ENCODE results near the gene CNTN5. TPM values are rescaled to one million over a fixed set of nuclear protein-coding genes. Genes with fewer than 3 reads are reported as not detected.

CNTN5 gene
- total RNA-seq, 1 donor from 2014 or later: not detected

DNA sequence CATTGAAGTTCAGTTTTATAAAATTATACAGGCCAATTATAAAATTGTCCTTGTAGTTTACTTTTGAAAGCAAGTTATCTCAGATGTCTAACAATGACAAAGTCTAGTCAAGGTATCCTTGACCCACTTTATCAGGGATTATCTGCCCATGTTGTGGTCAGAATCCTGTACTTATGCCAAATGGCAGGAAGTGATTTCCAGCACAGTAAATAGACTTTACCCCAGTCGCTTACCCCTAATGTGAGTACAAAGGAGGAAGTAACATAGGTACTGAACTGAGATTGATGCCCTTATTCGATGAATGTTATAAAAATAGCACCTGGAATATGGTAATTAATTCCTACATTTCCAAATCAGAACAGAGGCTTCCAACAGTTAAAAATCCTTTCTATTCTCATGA, 355.7 kb downstream of the CNTN5 start:
- intact Hi-C loops (cut with micrococcal nuclease): no loop called here

DNA sequence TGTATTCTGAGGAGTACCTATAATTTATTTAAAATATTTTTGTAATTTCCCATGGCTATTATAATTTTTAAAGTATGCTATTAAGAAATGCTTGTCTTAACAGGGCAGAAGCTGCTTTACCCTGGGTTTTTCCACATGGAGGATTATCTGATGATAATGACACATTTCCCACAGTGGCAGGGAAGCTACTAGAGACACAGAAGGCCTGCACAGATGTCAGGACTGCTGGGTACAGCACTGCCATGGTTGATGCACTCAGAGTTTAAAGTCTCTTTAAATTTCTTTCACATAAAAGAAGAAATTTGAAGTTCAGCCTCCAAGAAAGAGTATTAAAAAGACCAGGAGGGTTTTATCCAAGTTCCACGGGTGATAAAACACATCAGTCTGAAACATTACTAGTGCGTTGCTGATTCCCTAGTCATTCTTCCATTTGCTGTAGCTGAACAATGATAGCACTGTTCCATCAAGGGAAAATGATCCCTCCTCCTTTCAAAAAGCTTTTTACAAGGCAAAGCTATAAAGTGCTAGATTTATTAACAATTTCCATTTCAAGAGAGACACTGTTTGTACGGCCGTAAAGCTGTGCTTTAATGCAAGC, 363.0 kb downstream of the CNTN5 start:
- intact Hi-C loops (cut with micrococcal nuclease): no loop called here

DNA sequence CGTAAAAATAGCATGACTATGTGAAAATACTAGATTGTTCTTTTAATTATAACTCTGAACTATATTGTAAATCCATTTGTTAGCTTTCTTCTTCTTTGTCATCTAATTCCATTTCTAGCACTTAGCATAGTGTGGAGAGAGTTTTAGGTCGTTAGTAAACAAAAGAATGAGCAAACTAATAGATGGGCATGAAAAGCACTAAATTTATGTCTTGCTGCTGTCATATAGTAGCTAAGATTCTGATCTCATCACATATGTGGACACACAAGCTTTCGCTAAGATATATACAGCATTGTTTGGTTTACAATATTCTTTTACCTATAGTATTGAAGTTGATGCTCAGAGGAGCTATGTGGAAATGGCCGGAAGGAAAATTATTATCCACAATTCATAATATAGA, 370.5 kb downstream of the CNTN5 start:
- intact Hi-C loops (cut with micrococcal nuclease): no loop called here

DNA sequence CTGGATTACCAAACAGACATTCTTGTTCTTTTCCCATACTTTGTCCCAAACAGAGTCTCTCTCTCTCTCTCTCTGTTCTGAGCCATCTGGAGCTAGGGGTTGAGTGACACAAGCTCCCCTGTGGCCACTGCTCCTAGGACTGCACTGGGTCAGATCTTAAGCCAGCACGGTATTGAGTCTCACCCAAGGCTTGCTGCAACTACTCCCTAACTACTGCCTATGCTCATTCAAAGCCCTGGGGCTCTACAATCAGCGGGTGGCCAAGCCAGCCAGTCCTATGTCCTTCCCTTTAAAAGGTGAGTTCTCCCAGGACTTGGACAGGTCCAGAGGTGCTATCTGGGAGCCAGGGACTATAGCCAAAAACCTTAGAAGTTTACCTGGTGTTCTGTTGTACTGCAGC, 385.6 kb downstream of the CNTN5 start:
- intact Hi-C loops (cut with micrococcal nuclease): no loop called here

DNA sequence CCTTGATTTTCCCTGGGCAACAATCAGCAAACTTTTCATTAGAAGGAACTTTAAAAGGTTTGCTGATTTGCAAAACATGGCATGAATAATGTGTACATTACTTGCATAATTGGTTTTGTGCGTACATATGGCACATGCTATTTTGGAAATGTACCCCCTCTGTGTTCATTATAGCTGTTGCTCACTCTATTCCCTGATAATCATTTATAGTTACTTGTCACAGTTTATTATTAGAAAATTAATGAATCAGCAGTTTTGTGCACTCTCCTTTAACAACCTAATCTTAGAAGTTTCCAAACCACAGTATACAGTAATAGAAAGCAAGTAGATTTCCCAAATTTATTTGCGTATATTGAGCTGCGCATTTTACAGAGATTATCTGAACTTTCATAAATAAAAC, 389.9 kb downstream of the CNTN5 start:
- intact Hi-C loops (cut with micrococcal nuclease): no loop called here

DNA sequence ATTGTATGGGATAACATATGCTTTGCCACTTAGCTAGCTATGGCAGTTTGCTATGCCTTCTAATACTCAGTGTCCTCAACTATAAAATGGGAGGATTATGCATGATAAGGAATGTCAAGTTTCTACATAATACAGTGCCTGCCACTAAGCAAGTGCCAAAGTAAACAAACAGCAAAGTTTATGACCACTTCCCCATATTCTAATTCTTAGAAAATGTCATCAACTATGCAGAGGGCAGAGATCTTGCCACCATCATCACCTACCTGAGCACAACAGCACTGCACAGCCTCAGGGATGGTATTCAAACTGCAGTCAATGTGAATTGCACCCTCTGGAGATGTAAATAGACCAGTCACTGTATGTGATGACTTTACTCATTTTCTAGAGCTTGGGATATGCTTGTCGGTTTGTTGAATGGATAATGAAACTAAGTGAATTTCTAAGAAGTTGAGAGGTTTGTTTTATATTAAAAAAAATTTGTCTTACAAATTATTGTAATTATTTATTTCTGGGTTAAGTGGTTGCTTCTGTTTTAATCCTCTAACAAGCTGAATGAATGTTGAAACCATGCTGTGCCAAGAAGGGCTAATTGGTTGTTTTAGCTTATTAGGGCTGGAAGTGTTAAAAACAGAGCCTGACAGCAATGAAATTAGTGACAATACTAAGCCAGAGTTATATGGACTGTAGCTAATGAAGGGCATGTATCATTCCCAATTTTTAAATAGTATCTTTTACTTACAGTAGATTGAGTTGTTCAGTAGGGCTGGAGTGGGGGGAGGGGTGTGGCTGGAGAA, 398.4 kb downstream of the CNTN5 start:
- intact Hi-C loops (cut with micrococcal nuclease): no loop called here

DNA sequence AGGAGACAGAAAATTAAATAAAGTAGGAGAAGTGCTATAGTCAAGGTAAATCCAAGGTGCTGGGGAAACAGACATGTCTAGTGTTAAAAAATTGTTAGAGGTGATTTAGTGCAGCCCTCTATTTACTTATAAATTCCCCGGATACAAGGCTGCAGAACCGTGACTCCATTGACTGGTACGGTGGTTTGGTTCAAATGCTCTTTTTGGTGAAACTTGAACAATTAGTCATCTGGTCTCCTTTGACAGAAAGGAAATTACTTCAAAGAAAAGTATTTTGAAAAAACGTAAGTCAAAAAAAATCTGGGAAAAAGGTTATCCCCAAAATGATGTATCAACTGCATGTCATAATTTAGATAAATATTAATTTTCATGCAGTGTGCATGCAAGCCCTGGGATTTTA, 399.2 kb downstream of the CNTN5 start:
- intact Hi-C loops (cut with micrococcal nuclease): no loop called here

DNA sequence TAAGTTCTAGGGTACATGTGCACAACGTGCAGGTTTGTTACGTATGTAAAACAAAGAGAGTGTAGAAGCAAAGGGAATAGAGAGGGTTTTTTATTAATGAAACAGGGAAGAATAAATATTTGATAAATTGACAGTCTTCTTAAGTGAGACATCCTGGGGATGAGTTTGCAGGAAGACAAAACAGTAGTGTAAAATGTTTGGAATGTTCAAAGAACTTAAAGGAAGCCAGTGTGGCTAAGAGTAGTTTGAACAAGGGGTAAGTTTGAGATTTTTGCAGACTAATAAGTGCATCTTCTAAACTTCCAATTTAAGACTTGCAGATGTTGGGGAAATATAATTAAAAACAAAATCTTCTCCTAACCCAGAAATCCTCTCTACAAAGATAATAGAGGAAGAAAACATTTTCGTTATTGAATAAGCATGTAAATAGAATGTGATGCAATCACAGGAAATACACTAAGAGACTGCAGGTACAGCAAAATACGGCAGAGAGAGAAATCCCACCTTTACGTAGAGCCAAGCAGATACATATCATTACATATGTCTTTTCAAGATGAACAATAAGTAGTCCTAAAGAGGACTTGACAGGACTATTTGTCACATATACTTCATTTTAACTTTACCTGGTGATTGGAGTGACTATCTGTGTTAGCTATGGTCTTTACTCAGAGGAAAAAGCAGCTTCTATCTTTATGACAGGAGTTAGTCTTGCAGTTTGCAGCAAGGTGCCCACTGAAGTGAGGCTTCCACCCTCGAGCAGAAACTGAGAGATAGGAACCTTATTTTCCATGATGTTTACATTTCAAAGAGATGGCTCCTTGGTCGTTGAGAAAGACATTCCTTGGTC, 402.1 kb downstream of the CNTN5 start:
- intact Hi-C loops (cut with micrococcal nuclease): no loop called here

DNA sequence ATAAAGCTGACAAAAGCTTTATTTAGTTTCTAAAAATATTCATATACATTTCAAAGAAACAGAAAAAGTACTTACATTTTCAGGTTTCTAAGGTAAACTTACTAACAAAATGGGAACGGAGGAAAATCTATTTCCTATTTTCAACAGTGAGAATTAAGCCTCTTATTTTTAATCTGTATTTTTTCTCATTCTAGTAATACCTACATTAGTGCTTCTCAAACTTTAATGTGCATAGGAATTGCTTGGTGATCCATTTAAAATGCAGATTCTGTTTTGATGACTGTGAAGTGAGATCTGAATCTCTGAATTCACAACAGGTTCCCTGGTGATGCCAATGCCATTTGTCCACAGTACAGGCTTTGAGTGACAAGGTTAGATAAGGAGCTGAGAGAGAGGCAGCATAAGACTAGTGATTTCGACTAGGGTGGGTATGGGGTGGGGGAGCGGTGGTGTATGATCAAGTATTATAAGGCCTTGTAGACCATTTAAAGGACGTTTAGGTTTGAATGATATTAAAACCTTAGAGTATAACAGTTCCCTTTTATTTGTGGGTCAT, 402.8 kb downstream of the CNTN5 start:
- intact Hi-C loops (cut with micrococcal nuclease): no loop called here

DNA sequence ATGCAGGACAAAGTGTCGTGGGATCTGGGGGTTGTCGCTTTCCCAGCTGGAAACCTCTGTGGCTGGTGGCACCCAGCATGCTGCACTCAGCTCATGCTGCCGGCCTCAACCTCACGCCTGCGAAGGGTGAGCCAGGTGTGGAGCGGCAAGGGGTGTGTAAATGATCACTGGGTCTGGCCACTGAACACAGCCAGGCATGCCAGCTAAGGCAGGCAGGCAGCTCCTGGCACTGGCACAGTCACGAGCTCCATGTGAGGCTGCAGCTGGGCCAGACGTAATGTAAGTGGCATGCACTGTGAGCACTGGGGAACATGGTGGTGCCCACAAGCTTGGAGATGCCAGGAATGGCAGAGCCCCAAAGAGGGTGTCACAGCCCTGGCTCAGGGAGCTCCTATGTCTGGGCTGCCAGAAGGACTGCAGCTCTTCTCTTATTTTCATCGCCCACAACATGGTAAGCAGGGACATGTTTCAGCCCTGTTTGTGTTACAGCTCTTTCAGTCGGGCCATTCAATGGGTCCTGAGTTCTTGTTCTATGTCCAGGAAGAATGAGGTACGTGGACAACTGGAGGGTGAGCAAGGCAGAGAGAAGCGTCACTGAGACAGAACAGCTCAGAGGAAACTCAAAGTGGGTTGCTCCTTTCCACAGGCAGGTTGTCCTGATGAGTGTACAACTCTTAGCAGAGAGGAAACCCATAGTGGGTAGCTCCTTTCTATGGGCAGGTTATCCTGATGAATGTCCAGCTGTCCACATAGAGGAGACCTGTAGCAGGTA, 403.8 kb downstream of the CNTN5 start:
- intact Hi-C loops (cut with micrococcal nuclease): no loop called here

DNA sequence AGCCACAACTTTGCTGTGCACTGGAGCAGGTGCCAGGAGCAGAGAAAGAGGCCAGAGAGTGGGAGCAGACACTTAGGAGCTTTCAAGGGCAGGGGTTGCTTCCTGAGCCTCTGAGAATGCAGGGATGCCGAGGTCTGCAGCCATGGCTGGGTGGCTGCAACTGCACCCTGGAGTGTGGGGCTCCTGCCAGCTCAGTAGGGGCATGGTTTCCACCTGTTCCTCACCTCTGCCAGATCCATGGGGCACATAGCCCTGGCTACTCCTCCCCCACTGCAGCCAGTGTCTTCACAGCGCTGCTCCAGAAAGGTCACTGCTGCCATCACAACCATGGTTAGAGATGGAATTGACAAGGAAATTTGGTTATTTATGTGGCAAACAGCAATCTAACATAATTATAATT, 404.8 kb downstream of the CNTN5 start:
- intact Hi-C loops (cut with micrococcal nuclease): no loop called here

DNA sequence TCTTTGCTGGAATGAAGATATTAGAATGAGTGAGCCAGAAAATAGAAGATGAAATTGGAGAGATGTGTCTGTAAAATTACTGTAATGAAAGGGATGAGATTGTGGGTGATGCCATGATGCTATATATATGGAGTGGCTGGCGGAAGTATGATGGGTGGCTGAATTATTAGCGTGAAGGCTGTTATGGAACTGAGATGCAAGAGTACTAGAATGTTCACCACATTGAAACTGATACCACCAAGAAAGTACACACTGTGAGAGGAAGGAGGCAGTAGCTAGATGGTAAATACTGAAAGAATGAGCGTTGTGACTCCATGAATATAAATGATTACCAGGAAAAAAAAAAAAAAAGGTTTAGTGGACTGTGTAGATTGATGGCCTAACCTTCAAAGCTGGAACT, 411.9 kb downstream of the CNTN5 start:
- intact Hi-C loops (cut with micrococcal nuclease): no loop called here

DNA sequence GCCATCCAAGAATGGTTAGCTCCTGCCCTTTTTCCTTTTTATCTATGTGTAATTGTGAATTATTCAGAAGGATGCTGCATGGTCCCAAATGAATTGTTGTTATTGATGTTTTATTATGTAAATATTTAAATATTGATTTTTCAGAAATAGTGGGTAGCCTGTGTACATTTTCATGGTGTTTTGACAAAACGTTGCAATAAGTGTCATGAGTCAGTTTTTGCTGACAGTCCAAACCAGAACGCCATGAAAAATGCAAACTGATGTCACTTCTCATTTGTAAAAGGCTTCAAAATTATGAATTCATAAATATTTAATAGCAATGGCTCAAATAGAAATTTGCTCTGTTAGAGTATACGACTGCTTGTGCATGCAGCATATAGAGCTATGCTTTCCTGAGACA, 422.5 kb downstream of the CNTN5 start:
- intact Hi-C loops (cut with micrococcal nuclease): no loop called here

DNA sequence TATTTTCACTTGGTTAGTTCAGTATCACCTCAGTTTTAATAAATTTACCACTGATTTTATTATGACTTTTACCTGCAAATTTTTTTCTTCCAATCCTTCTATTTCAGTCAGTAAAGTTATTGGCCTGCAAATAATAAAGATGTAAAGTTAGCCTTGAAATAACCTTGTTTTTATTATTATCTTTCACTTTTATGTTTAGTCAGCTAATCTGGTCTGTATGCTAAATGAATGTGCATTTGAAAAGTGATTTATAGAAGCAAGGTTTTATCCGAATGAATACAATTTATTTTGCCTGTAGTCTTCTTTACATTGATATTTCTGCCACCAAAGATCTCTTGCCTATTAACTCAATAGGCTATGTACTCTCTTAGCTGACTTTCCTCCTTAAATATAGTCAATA, 425.7 kb downstream of the CNTN5 start:
- intact Hi-C loops (cut with micrococcal nuclease): no loop called here

DNA sequence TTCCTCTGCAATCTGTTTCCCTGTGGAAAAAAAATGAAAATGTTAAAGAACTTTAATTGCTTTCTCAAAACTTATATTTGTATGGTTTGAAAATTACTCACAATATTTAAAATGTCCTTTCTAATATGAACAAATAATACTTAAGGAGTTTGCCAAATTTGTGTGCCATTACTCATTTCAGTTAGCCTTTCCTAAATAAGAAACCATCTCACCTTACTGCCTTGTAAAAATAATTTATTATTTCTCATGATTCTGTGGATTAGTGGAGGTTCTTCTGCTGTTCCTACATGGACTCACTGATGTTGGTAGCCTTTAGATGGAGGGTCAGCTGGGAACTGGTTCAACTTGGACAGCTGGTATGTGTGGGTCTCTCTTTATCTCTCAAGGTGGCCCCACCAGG, 428.6 kb downstream of the CNTN5 start:
- intact Hi-C loops (cut with micrococcal nuclease): no loop called here

DNA sequence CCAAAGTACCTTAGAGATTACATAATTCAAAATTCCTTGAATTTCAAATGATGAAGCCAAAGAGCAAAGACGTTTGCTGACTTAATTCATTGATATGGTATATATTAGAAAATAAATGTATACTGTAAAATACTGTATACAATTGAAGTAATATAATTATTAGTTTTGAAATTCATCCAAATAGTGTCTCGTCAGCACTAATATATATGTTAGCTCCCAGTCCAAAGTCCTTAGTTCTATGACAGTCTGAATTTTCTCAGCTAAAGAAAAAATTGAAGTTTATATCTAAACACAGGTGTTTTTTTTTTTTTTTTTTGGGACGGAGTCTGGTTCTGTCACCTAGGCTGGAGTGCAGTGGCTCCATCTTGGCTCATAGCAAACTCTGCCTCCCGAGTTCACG, 431.3 kb downstream of the CNTN5 start:
- intact Hi-C loops (cut with micrococcal nuclease): no loop called here

DNA sequence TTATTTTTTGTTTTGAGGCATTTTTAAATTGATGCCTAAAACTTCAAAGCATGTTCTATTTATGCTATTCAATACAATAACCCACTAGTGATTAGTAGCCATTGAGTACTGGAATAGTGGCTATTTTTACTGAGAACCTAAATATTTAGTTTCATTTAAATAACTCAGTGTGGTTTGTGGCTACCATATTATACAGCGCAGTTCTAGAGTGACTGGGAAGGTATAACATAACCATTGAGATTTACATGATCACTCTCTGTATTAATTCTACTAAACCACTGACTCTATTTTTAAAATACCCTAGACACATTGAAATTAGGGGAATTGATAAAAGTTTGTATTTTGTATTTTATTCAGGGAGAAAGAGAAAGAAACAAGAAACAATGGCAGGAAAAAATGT, 441.2 kb downstream of the CNTN5 start:
- intact Hi-C loops (cut with micrococcal nuclease): no loop called here

DNA sequence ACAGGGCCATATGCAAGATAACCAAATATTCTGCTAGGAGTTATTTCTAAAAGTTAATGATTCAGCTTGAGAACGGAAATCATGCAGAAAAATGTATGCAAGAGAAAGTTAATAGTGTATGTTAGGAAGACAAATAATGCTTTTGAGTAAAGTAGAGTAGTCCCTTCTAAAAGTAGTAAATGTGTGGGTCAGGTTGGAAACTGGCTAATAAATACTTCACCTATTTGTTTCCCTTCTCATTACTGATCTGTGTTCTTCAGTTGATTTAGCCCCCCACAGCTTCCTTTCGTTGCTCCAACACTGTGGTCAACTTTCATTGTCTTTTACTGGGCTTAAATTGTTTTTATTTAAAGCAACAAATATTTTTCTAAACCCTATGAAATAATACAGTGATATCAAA, 444.2 kb downstream of the CNTN5 start:
- intact Hi-C loops (cut with micrococcal nuclease): no loop called here

DNA sequence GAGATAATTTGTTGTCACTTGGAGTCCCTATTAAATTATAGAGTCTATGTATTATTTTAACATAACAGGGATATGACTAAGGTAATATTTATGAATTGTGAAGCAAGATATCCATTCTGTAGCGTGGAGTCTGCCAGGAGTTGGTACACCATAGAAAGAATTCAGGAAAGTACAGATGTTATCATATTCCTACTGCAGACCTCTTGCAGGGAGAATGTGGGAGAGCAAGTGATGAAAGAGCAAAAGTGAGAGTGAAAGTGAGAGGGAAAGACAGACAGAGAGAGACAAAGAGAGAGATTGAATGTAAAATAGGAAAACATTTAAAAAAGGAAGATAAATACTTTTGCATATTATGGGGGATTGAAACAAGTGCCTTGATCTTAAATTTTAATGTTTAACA, 468.8 kb downstream of the CNTN5 start:
- intact Hi-C loops (cut with micrococcal nuclease): no loop called here

DNA sequence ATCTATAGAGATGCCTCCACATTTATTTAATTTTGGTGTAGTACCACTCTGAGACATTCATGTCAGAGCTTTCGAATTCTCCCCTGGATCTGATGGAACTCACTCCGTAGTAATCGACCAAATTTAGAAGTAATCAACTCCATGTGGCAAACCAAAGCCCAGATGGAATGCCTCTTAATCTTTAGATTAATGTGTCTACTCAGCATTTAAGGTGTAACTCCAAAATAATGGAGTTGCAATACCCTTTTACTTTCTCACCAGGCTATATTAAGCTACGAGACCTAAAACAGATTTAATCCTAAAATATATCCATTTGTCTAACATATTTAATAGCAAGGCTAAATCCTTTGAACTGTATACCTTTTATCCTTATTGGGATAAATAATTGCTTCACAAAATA, 473.3 kb downstream of the CNTN5 start:
- intact Hi-C loops (cut with micrococcal nuclease): no loop called here

DNA sequence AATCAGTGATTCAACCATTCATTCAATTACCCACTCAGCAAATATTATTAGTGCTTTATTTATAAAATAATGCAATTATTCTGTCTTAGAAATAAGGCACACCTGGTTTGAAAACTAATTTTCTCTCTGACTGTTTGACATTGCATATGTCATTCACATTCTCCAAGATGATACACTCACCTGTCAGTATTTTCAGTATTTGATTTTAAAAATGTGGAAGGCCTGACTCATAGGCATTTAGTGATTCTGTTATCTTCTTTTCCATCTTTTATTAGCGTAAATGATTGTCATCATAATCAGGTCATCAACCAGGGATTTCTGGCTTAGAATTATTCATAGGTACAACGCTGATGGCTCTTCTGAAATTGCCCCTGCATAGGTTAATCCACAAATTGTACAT, 480.9 kb downstream of the CNTN5 start:
- intact Hi-C loops (cut with micrococcal nuclease): no loop called here

Data from T-helper 2 cell treated with Interferon-gamma antibody and Interleukin-4, amounts not matched to agents 100 ng/mL and 5 ng/mL, for 36 hours (primary cell).